Coronary artery (tissue), 2 donors: ENCODE measurements around the gene CNOT10.
"Not testable (repeated sequence)": the region's sequence is repeated elsewhere in the genome, so short reads cannot be mapped to it uniquely, and the experiment has no call there.

ENCODE experiments used
- DNase-seq: peaks from one replicate; pipeline ENCODE4 v3.0.0-alpha.2; 2017; ENCODE audit warnings: low spot score
- H3K27ac ChIP-seq, 2 donors: fragments of 200-600 bp; sonication (generic); one replicate each; pipeline ENCODE4 v1.5.1; 2016 to 2019
- H3K4me3 ChIP-seq: fragments of 200-600 bp; sonication (generic); 2 replicates; pipeline ENCODE4 v1.5.1; 2016; ENCODE audit warnings: mild to moderate bottlenecking, moderate library complexity
- CTCF ChIP-seq: fragments of 200-600 bp; sonication (generic); IDR thresholded peaks from one replicate; pipeline ENCODE4 v1.5.1; 2019; ENCODE audit warnings: antibody characterized with exemption

Gene CNOT10

GRCh38 chr3:32646761-32647160 lies 38.2 kb upstream of the CNOT10 start:
- Histone ChIP-seq H3K4me3 (no peak overlapping the region), H3K27ac (no peak overlapping the region)
- TF ChIP-seq CTCF, result no peak
- no peak for DNase-seq

GRCh38 chr3:32652337-32653100 lies 32.5 kb upstream of the CNOT10 start:
- H3K4me3 ChIP-seq, DNase-seq, H3K27ac ChIP-seq: not testable (repeated sequence)

- Histone ChIP-seq H3K4me3 (no peak overlapping the region), H3K27ac (no peak overlapping the region)
- no peak for TF ChIP-seq CTCF
- DNase-seq, result no peak
Measured at GRCh38 chr3:32655167-32655566, 29.8 kb upstream of the CNOT10 start.

GRCh38 chr3:32660634-32661033 lies 24.4 kb upstream of the CNOT10 start:
- Histone ChIP-seq H3K4me3 (no peak overlapping the region), H3K27ac (no peak overlapping the region)
- no peak for DNase-seq
- no peak for TF ChIP-seq CTCF

GRCh38 chr3:32662647-32663046 lies 22.3 kb upstream of the CNOT10 start:
- no peak for DNase-seq
- no peak overlapping the region for H3K27ac ChIP-seq
- TF ChIP-seq CTCF, result no peak
- no peak overlapping the region for H3K4me3 ChIP-seq

GRCh38 chr3:32664630-32665075 lies 20.3 kb upstream of the CNOT10 start:
- DNase-seq, H3K27ac ChIP-seq, H3K4me3 ChIP-seq: not testable (repeated sequence)

- H3K4me3 ChIP-seq, result no peak overlapping the region
- no peak overlapping the region for H3K27ac ChIP-seq
- no peak for TF ChIP-seq CTCF
- no peak for DNase-seq
Measured at GRCh38 chr3:32667072-32667582, 17.9 kb upstream of the CNOT10 start.

GRCh38 chr3:32669226-32669625 lies 15.8 kb upstream of the CNOT10 start:
- DNase-seq, H3K4me3 ChIP-seq, H3K27ac ChIP-seq: not testable (repeated sequence)

- H3K4me3 ChIP-seq, DNase-seq, H3K27ac ChIP-seq: not testable (repeated sequence)
Measured at GRCh38 chr3:32673730-32674129, 11.3 kb upstream of the CNOT10 start.
